Transverse colon (tissue), 4 donors: ENCODE results near the gene HECTD1. TPM values are rescaled to one million over a fixed set of nuclear protein-coding genes. Genes with fewer than 3 reads are reported as not detected.
"Not testable (repeated sequence)": the region's sequence is repeated elsewhere in the genome, so short reads cannot be mapped to it uniquely, and the experiment has no call there.

Experiments
- DNase-seq: peaks from one replicate; pipeline ENCODE4 v3.0.0-alpha.2; 2019
- H3K27ac ChIP-seq, 4 donors: fragments of 200-600 bp; sonication (generic); 2 replicates each; pipeline ENCODE4 v1.5.1; 2016 to 2018; ENCODE audit warnings: inconsistent platforms in 4 of 4
- H3K27me3 ChIP-seq: fragments of 200-600 bp; sonication (generic); 2 replicates; pipeline ENCODE4 v1.5.1; 2017; ENCODE audit warnings: inconsistent platforms
- H3K36me3 ChIP-seq, 4 donors: fragments of 200-600 bp; sonication (generic); 2 replicates each; pipeline ENCODE4 v1.5.1; 2017 to 2019; ENCODE audit warnings: inconsistent platforms in 4 of 4
- H3K4me1 ChIP-seq, 4 donors: fragments of 200-600 bp; sonication (generic); 2 replicates each; pipeline ENCODE4 v1.5.1; 2017 to 2020; ENCODE audit warnings: inconsistent platforms in 4 of 4
- H3K4me3 ChIP-seq, 4 donors: fragments of 200-600 bp; sonication (generic); 1 replicate in 1 of 4; 2 replicates in 3 of 4; pipeline versions ENCODE4 v1.5.1 to v1.6.1; 2017 to 2019; ENCODE audit warnings: inconsistent platforms in 4 of 4
- H3K9me3 ChIP-seq, 2 donors: fragments of 200-600 bp; sonication (generic); 2 replicates each; pipeline ENCODE4 v1.5.1; 2017 to 2019; ENCODE audit warnings: inconsistent platforms in 2 of 2
- CTCF ChIP-seq, 5 experiments: fragments of 200-600 bp in 3 of 5; fragments of 450-650 bp in 2 of 5; sonication (generic) in 3 of 5; IDR thresholded peaks; 1 replicate in 2 of 5; 2 replicates in 3 of 5; pipeline ENCODE4 v1.5.1; 2016 to 2017; ENCODE audit warnings: antibody characterized with exemption in 5 of 5, inconsistent platforms in 3 of 5, mild to moderate bottlenecking in 2 of 5, moderate library complexity in 1 of 5
- EP300 ChIP-seq: sonication (generic); formaldehyde crosslinking; IDR thresholded peaks from one replicate; pipeline ENCODE4 v1.6.1; 2017; ENCODE audit warnings: antibody characterized with exemption, low read depth
- POLR2A ChIP-seq: fragments of 450-650 bp; IDR thresholded peaks from one replicate; pipeline ENCODE4 v1.6.1; 2016; ENCODE audit warnings: antibody characterized with exemption, mild to moderate bottlenecking, moderate library complexity
- POLR2AphosphoS5 ChIP-seq, 3 donors: sonication (generic); formaldehyde crosslinking; IDR thresholded peaks; one replicate each; pipeline ENCODE4 v1.6.1; 2016; ENCODE audit warnings: antibody characterized with exemption in 3 of 3
- WGBS, 2 donors: methylation state at CpG; one replicate each; pipeline ENCODE4 v1.1.5; 2018; ENCODE audit warnings: low coverage in 1 of 2; 5-methylcytosine and 5-hydroxymethylcytosine counted together
- in situ Hi-C, 4 donors: fragments of 200-750 bp; cut with MboI; loops; one replicate each; pipeline versions ENCODE4 v1.15.0 to v1.15.1; 2017; ENCODE audit warnings: low sequenced_read_pairs in 3 of 4, low pct_ligation_motif_present in 1 of 4, low pct_unique_long_range_greater_than_20kb in 1 of 4
- intact Hi-C: fragments of 100-400 bp; cut with DNase I; formaldehyde crosslinking; loops from one replicate; pipeline ENCODE4 v1.15.1; 2023; ENCODE audit warnings: low total_unique reads
- total RNA-seq, 4 donors: library from RNA; depleted of rRNA; stranded (reverse); fragments of >200 nt; gene quantifications; one replicate each; pipeline ENCODE4 v1.1.0, GENCODE V29; 2016

HECTD1 gene
- total RNA-seq, 4 donors from 2014 or later, result 111 to 237 (median 154) TPM

- Histone ChIP-seq H3K36me3 (peaks cover 0 to 13% (median 0%) of the 10 kb centered on the region in 4 donors), H3K27me3 (no peaks in the 10 kb centered on the region), H3K4me3 (no peak overlapping the region), H3K27ac (no peak overlapping the region), H3K9me3 (no peaks in the 10 kb centered on the region), H3K4me1 (peaks cover 4 to 15% (median 10%) of the 10 kb centered on the region in 4 donors)
- no peak for TF ChIP-seq POLR2AphosphoS5 (IDR thresholded peaks at IDR 0.05)
- no peak for TF ChIP-seq EP300
- no peak for TF ChIP-seq POLR2A
- TF ChIP-seq CTCF (IDR thresholded peaks at IDR 0.05), result no peak
- 86 to 93% methylated on average over 4 to 5 of the region's 5 CpGs for WGBS, 2 donors
- intact Hi-C loops, result no loop called here
- no peak for DNase-seq
- in situ Hi-C loops, result no loop called here
Measured at GRCh38 chr14:31189346-31190218, 18.0 kb downstream of the HECTD1 start.

- intact Hi-C loops (no loop called here), in situ Hi-C loops (no loop called here)
Measured at GRCh38 chr14:31188744-31189143, 18.8 kb downstream of the HECTD1 start.

GRCh38 chr14:31182016-31182415, 25.6 kb downstream of the HECTD1 start:
- WGBS, 2 donors, result 93 to 100% methylated on average over 3 to 6 of the region's 6 CpGs
- H3K27me3 ChIP-seq, intact Hi-C loops, DNase-seq, H3K4me1 ChIP-seq, H3K9me3 ChIP-seq, in situ Hi-C loops, H3K27ac ChIP-seq, H3K4me3 ChIP-seq: not testable (repeated sequence)
- H3K36me3 ChIP-seq, result peaks cover 0 to 20% (median 2%) of the 10 kb centered on the region in 4 donors

More at GRCh38 chr14:31188744-31189143, 18.8 kb downstream of the HECTD1 start:
- TF ChIP-seq CTCF (IDR thresholded peaks at IDR 0.05) (no peak), POLR2A (no peak), POLR2AphosphoS5 (IDR thresholded peaks at IDR 0.05) (no peak), EP300 (no peak)
- Histone ChIP-seq H3K36me3 (peaks cover 0 to 13% (median 0%) of the 10 kb centered on the region in 4 donors), H3K4me3 (no peak overlapping the region), H3K27me3 (no peaks in the 10 kb centered on the region), H3K9me3 (no peaks in the 10 kb centered on the region), H3K27ac (no peak overlapping the region), H3K4me1 (peaks cover 0 to 10% (median 6%) of the 10 kb centered on the region in 4 donors)
- WGBS, 2 donors, result 100% methylated on average over 1 of the region's 1 CpG
- DNase-seq, result no peak

- TF ChIP-seq CTCF (IDR thresholded peaks at IDR 0.05) (no peak), POLR2AphosphoS5 (IDR thresholded peaks at IDR 0.05) (no peak), POLR2A (no peak), EP300 (no peak)
- WGBS, 2 donors, result 91 to 100% methylated on average over 1 to 3 of the region's 3 CpGs
- in situ Hi-C loops, result no loop called here
Measured at GRCh38 chr14:31181271-31181670, 26.3 kb downstream of the HECTD1 start.

More at GRCh38 chr14:31181271-31181670, 26.3 kb downstream of the HECTD1 start:
- no peak for DNase-seq
- Histone ChIP-seq H3K27me3 (no peaks in the 10 kb centered on the region), H3K27ac (no peak overlapping the region), H3K36me3 (peaks cover 0 to 22% (median 2%) of the 10 kb centered on the region in 4 donors), H3K9me3 (no peaks in the 10 kb centered on the region), H3K4me1 (no peaks in the 10 kb centered on the region), H3K4me3 (no peak overlapping the region)
- intact Hi-C loops, result no loop called here
